Peyer's patch (tissue), 4 donors: ENCODE measurements around the gene GTF3A.

Experiments
- CTCF ChIP-seq, 6 experiments: fragments of 450-650 bp in 4 of 6; fragments of 200-600 bp in 2 of 6; sonication (generic) in 1 of 6; IDR thresholded peaks; one replicate each; pipeline ENCODE4 v1.5.1; 2017 to 2019; ENCODE audit warnings: antibody characterized with exemption in 6 of 6, mild to moderate bottlenecking in 3 of 6, moderate library complexity in 1 of 6
- POLR2A ChIP-seq, 2 donors: fragments of 450-650 bp; IDR thresholded peaks; one replicate each; pipeline ENCODE4 v1.5.1; 2017; ENCODE audit warnings: antibody characterized with exemption in 2 of 2, mild to moderate bottlenecking in 2 of 2, moderate library complexity in 2 of 2

GRCh38 chr13:27437126-27437525, 12.7 kb downstream of the GTF3A start:
- TF ChIP-seq CTCF (IDR thresholded peaks at IDR 0.05) (no peak), POLR2A (IDR thresholded peaks at IDR 0.05) (no peak)
